ENCODE data around the gene SCAF8.

The SCAF8 gene

DNA sequence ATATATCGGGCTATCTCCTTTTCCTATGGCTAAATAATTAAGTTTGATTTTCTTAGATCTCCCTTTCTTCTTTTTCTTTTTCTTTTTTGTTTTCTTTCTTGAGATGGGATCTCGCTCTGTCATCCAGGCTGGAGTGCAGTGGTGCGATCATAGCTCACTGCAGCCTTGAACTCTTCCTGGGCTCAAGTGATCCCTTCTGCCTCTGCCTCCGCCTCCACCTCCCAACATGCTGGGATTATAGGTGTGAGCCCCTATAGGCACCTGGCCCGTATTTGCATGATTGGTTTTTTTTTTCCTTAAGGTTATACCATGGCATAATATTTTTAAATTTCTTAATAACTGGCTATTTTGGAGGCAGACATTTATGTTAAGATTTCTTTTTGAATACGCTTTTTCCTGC is 106.3 kb downstream of the SCAF8 start:
- DNase-seq (ENCODE audit: low spot score): no peak

DNA sequence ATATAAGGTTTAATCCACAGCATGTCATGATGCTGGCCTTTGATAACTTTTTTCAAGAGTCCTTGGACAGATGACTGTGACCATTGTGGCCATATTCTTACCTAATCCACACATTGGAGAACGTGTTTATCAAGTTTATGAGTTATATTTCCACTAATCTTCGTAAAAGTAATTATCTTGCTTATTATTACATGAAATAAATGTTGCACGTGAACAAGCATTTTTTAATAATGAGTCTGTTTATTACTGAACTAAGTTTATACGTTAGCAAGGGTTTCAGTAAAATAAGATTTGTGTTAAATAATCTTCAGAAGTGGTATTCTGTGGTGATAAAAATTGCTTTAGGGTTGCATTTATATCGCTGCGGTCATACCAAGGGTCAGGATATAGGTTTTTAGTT is 107.1 kb downstream of the SCAF8 start:
- no peak for DNase-seq (ENCODE audit: low spot score)

DNA sequence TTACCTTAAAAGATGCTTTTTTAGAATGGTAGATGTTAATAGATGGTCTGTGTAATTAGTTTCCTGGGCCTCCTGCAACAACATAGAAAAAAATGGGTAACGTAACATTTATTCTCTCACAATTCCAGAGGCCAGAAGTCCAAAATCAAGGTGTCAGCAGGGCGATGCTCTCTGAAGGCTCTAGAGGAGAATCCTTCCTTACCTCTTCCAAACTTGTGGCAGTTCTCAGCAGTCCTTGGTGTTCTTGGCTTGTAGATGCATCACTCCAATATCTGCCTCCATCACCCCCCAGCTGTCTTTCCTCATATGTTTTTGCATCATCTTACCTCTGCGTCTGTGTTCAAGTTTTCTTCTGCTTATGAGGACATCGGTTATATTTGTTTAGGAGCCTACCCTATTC is 107.9 kb downstream of the SCAF8 start:
- DNase-seq (ENCODE audit: low spot score): no peak

DNA sequence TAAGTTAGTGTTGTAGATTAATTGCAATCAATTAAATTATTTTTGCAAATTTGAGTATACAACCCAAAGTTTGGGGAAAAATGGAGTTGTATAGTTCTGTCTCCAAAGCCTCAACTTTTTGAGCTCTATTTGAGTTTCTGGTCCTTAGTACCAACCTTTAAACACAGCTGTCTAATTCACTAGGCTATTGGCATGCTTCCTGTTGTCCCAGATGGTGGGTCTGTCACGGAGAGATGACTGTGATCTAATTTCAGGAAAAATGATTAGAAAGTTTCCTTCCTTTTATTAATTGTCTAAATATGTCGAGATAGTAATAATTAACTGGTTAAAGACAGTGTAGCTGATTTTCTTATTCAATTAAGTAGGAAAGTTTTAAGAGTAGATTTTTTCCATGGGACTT is 109.6 kb downstream of the SCAF8 start:
- no peak for DNase-seq (ENCODE audit: low spot score)

DNA sequence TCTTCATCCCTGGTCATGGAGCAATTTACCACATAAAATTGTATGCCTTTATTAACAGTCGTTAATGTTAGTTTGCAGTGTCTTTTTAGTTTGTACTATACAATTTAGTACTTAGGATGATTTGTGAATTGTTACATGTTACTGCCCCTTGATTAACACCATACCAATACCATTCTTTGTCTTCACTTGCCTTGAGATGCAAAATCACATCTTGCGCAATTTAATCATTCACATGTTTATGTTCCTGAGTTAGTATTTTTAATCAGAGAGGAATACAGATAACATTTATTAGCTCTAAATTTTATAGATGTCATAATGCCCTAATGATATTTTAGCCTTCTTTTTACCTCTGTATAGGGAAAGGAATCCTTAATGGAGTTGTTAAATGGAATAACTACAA is 114.1 kb downstream of the SCAF8 start:
- no peak for DNase-seq (ENCODE audit: low spot score)

DNA sequence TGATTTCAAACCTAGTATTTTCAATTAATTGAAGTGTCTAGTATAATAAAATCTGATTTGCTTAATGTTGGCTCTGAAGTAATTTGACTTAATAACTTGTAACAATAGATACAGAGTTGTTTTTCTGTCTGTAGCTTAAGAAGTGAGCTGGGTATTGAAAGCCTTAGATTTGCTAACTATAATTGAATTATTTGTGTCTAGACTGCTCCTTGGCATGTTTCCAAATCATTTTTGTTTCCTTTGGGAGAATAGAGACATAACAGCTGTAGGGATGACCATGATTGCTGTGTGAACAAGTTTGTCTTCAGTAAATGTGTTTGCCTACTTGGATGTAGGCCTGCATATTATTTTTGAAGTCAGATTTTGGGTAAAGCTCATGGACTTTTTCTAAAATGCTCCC is 115.4 kb downstream of the SCAF8 start:
- DNase-seq (ENCODE audit: low spot score): no peak

DNA sequence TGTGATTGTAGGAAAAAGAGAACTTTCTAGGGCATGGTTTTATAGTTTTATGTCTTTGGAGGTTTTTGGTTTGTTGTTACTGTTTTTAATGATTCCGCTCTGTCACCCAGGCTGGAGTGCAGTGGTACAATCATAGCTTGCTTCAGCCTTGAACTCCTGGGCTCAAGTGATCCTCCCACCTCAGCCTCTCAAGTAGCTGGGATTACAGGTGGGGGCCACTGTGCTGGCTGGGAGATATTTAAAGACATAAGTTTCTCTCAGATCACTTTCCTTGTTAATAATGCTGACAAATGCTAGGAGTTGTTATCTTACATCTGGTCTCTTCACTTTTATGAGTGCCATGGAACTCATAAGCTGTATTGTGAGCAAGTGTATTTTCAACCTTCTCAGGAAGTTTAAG is 116.3 kb downstream of the SCAF8 start:
- DNase-seq (ENCODE audit: low spot score): no peak

DNA sequence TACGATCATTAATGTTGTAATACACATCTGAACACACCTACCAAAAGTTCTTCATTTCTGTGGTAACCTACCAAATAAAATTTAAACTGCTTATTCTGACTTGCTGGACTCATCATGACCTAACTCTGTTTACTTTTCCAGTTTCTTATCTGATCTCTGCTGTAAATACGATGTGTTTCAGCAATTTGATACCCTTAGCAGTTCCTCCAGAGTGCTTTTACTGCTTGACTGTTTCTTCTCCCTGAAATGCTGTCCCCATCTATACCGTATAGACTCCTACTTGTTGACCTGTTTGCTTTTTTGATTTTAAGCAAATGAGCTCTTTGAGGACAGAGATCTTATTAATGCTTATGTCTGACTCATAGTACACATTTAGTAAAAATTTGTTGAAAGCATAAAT is 119.5 kb downstream of the SCAF8 start:
- no peak for DNase-seq (ENCODE audit: low spot score)

DNA sequence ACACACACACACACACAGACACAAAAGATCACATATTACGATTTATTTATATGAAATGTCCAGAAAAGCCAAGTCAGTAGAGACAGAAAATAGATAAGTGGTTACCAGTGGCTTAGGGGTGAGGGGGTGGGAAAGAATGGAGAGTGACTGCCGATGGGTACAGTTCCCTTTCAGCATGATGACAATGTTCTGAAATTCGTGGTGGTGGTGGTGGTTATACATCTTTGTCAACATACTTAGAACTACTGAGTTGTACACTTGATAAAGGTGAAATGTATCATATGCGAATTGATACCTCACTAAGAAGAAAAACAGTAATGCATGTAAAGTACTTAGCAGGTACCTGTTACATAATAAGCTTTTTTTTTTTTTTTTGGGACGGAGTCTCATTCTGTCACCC is 124.3 kb downstream of the SCAF8 start:
- no peak for DNase-seq (ENCODE audit: low spot score)

DNA sequence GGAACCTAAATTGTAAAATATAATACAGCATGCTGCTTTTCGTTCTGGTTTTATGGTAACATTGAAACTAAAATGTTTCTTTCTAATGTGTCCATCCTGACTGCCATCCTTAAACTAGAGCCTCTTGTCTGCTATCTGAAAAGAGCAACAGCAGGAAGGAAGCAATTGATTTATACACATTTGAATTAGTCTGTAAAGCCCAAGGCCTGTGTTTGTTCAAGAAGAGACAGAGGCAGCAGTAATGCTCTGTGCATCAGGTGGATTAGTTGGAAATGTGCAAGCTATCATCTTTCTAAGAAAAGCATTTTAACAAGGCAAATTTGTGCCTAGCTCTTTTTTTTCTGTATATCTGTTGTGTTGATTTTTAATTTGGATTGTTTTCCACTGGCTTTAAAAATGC is 128.6 kb downstream of the SCAF8 start:
- no peak for DNase-seq (ENCODE audit: low spot score)

DNA sequence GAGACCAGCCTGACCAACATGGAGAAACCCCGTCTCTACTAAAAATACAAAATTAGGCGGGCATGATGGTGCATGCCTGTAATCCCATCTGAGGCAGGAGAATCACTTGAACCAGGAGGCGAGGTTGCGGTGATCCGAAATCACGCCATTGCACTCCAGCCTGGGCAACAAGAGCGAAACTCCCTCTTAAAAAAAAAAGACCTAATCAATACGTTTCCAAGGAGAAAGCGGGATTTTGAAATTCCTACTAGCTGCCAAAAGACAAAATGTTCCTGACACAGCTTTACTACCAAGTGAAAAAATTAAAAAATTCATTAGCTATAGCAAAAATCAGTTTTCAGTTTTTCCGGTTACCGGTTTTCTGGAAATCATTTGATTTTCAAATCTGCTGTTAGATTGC is 129.3 kb downstream of the SCAF8 start:
- DNase-seq (ENCODE audit: low spot score): no peak

DNA sequence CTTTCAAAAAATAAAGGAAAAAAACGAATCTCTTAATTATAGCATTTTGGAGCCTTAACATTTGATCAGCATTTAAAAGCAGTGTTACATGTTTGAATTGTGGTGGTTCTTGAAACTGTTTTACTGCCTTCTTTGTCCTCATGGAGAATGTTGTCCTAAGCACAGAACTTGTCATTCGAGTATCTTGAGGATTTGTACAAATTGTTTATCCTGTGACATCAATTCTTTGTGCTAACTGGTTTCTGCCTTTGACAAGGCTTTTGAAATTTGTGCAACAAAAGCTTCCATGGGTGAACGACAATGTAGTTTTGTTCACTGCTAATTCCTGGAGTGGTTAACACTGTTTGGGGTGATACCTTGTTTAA is 130.8 kb downstream of the SCAF8 start:
- DNase-seq (ENCODE audit: low spot score): no peak

DNA sequence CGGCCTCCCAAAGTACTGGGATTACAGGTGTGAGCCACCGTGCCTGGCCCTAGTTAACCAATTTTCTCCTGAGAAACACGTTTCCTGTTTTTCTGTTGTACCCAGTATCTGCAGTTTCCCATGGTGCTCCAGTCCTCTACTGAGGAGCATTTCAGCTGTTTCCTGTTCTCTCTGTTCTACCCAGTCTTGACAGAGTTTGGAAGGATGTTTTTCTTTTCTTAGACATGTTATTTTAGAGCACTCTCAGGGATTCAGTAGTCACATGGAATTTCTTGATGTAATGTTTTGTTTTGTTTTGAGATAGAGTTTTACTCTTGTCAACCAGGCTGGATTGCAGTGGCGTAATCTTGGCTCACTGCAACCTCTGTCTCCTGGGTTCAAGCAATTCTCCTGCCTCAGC is 132.1 kb downstream of the SCAF8 start:
- DNase-seq (ENCODE audit: low spot score): no peak

DNA sequence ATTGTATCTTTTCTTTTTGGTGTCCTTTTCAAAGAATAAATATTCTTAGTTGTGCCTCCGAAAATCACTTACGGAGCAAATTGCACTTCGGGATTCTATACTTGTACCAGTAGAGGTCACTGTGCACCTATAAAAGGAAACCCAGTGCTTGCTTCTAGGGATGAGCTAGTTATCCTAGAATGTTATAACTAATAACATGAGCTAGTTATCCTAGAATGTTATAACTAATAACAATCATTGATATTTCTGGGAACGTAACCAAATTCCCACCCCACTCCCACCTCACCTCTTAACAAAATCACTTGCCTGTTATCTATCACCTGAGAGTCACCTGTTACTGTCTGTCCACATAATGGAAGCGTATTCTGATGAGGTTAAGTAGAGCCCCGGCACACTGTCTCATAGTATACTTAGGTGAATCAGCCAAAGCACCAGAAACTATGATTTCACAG is 135.0 kb downstream of the SCAF8 start:
- peak; percentile 64 for DNase-seq (ENCODE audit: low spot score)

DNA sequence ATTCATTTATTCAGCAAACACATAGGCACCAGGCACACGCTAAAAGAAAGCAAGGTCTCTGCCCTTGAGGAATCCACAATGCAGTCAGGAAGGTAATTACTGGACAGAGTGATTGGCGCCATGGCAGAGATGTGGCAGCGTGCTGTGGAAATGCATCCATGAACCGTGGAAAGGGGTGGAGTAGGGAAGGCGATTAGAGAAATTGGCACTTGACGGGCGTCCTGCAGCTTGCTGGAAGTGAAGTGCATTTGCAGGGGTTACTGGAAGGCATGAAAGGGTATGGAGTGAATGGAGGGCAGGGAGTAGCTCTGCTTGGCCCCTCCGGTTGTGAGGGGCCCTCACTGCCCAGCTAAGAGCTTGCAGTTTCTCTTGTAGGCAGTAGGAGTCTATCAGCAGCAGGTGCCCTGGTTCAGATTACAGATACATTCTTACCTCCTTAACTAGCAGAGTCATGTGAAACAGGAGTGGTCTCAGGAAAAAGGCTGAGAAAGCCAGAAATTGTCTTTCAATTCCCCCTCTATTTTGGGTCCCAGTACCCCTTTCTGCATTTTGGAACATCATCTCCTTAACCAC is 139.4 kb downstream of the SCAF8 start:
- no peak for DNase-seq (ENCODE audit: low spot score)

DNA sequence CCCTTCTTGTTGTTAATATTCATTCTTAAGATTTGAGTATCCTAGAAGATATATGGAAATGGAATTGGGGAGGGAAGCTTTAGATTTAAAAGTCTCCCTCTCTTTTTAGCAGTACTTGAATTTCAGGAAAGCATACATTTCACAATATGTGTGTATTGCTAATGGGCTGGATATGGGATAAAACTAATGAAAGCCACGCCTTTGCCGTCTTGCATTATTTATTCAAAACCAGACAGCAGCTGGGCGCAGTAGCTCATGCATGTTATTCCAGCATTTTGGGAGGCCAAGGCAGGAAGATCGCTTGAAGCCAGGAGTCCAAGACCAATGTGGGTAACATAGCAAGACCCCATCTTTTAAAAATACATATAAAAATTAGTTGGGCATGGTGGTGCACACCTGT is 140.3 kb downstream of the SCAF8 start:
- no peak for DNase-seq (ENCODE audit: low spot score)

DNA sequence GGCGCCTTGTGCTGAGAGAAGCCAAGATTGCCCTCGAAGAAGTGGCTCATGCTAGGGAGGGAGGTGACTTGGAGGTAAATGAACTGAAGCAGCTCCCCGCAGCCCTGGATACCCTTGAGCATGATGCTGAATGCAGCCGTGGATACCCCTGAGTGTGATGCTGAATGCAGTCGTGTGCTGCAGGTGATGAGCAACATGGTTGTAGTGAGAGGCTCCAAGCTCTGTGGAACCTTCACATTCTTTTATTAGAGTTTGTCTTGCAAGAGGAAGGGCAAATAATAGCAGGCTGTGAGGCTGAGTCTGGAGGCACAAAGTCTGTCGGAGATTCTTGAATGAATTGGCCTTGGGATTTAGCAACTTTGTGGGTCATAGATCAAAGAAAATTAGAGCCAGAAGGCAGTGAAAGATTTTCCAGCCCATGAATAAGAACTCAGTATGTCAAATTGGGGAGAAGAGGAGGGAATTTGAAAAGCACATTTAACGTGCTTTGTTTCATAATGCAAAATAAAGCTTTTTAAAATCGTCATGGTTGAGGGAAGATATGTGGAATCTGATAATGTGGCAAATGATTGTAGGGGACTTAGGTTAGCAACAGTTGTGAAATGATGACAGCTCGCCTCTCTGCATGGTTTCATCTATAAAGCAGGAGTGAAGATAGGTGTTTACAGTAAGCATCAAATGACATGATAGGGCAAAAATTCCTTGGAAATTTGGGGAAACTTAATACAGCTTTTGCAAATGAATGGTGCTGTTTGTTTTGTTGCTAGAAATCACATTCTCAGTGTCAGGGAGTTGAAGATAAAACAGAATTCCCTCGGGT is 141.8 kb downstream of the SCAF8 start:
- no peak for DNase-seq (ENCODE audit: low spot score)

DNA sequence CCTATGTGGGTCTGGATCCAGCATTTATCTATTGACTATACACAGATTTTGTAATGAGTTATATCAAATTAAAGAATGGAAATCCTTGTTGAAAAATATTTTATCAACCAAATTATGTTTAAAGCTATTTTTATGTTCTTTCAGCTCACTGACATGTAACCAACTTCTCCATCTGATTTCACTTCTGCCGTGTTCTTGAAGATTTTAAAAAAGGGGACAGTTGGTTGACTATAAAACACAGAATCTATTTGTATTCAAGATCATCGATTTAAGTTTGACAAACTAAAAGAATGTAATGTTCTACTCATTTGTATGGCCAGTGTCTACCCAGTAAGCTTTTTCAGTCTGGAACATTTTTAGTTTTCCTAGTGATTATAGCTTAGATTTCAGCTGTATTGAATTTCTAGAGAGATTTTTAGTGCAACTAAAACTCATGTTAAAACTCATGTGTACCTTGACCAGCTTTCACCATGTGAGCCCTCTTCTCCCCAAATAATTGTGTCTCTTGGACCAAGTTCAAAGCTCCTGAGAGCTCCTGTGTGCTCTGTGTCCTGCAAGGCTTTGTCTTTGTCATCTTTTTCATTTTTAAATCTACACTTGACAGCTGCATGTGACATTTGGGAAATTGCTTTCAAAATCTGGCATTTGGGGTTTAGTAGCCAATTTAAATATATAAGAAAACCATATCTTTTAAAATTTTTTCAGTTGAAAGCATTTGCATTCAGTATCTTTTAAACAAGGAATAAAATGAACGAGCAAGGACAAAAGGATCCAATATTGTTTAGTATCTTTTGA is 143.5 kb downstream of the SCAF8 start:
- DNase-seq (ENCODE audit: low spot score): no peak

DNA sequence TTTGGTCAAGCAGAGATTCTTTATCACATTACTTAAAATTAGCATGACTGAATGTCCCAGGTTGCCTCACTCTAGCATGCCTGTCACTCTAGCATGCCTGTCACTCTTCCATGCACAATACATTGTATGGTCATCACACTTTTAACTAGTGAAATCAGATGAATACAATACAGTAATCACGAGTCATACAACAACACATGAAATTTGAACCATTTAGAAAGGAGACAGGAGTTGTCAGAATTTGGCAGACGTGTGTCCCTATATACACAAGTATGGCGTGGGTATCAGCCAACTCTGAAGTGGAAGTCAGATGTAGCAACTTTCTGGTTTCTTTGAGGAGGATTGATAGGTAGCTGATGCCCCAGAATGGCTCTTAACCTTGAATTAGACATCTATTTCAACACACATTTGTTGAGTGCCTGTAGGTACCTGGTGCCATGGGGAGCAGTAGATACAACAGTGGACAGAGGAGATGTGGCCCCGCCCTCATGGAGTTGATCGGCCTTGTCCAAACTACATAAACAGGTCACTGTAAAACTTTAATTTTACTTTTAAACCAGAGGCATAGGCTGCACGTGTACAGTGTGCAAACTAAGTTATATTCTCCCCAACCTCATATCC is 145.8 kb downstream of the SCAF8 start:
- DNase-seq (ENCODE audit: low spot score): no peak

DNA sequence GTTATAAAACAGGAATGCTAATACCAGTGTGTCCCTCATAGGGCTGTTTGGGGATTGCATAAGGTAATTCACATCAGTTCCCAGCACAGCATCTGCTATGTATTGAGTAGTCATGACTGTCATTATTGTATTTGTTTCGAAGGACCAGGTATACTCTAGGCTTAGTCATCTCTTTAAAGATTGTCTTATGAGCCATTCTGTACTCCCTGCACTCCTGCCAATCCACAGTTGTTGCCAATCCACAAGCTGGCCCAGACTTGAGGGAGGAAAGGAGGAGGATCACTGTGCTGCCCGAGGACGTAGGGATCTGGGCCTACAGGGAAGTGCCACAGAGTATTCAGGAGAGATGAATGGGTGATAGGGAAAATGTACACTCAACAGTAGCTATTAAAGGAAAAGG is 148.9 kb downstream of the SCAF8 start:
- no peak for DNase-seq (ENCODE audit: low spot score)

All from globus pallidus (tissue), 1 donor.